DMS114 treated with DMSO at 0.1 percent for 48 hours (cell line): ENCODE results near the gene LAMA1.
A peak's percentile ranks its signal among the peaks of the same experiment; 100 is the strongest.
"Not testable (repeated sequence)": the region's sequence is repeated elsewhere in the genome, so short reads cannot be mapped to it uniquely, and the experiment has no call there.

ENCODE experiments used
- DNase-seq: peaks from one replicate; lab custom pipeline; 2025; ENCODE audit not compliant: unreplicated experiment; lab: John Stamatoyannopoulos, UW

Gene LAMA1

DNA sequence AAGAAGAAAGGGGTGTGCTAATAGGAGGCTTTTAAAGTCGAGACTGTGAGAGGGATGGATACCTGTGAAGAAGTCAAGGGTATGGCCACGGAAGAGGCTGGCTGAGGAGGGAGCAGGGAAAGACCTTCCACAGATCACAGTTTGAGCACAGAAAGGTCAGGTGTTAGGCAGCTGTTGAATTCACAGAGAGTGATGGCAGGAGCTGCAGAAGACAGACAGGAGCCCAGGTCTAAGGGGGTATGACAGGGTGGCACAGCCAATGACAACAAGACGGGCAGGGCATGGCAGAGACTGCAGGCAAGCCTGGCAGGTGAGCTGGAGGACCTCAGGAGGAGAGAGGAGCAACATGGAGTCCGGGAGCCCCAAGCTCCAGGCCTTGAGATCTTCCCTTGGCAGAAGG lies 163.1 kb downstream of the LAMA1 start:
- no peak for DNase-seq

DNA sequence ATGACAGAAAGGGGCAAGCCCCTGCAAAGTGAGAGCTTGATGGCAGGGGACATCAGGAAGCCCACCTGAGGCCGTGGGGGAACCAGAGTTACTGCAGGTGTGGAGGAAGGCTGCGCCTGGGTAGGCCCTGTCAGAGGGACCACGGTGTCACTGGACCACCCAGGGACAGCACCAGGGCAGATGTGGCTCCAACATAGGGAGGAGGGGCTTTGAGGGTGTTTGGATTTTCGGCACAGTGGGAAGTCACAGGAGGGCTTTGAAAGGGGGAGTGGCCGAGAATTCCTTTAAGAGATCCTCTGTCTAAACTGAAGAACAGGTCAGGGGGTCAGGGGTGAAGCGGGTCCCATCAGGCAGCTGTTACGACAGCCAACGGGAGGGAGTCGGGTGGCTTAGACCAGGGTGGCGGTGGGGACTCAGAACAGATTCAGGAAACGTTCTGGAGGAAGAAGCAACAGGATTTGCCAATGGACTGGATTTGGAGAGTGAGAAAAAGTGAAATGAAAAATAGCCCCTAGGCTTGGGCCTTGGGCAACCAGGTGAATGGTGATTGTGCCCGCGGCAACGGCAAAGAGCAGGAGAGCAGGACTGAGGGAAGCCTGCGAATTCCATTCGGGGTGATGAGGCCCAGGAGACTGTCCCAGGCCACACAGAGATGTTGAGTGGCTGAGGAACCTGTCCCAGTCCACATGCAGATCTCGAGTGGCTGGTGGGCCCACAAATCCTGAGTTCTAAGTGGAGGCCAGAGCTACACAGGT lies 166.1 kb downstream of the LAMA1 start:
- no peak for DNase-seq

DNA sequence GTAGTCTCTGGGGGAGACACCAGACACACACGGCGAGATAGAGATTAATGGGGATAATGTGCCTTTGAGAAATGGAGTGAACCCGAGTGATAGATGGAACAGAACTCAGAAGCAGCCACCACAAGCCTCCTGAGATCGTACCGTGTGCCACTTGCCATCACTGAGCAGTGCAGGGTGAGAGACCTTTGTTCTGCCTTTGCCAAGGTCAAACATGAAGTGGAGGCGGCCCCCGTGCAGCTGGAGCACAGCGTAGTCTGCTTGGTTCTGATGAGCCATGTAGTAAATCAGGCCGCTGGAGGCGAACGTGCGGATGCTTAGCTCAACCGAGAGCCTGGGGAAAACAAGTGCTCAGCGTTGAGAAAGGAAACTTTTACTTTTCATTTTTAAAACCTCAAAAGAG lies 167.0 kb downstream of the LAMA1 start:
- DNase-seq = no peak

DNA sequence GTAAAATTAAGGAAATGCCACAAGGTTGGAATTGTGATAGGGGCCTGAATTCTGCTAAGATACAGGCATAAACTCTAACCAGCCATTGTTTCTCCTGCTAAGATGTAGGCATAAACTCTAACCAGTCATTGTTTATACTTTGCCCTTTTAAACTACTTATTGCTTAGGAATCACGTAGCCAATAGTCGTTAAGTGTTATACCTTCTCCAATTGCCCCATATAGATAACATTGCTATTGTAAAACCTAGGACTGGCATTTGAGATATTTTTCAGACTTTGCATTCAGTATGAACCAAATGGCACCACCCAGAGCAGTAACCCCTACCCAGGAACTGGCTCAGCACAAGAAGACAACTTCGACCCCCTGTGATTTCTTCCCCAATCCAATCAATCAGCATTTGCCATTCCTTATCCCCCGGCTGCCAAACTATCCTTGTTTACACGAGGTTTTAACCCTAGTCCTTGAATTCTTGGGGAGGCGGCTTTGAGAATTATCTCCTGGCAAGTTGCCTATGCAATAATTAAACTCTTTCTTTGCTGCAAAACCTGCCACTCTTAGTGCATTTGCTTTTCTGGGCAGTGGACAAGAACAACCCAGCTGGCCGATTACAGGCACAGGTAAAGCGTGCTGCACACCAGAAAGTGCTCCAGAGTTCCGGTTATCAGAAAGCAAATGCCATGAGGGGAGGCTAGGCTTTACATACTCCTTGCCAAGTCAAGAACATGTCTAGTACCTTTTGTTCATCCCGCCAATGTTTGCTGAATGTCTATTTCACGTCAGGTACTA lies 167.6 kb downstream of the LAMA1 start:
- no peak for DNase-seq

DNA sequence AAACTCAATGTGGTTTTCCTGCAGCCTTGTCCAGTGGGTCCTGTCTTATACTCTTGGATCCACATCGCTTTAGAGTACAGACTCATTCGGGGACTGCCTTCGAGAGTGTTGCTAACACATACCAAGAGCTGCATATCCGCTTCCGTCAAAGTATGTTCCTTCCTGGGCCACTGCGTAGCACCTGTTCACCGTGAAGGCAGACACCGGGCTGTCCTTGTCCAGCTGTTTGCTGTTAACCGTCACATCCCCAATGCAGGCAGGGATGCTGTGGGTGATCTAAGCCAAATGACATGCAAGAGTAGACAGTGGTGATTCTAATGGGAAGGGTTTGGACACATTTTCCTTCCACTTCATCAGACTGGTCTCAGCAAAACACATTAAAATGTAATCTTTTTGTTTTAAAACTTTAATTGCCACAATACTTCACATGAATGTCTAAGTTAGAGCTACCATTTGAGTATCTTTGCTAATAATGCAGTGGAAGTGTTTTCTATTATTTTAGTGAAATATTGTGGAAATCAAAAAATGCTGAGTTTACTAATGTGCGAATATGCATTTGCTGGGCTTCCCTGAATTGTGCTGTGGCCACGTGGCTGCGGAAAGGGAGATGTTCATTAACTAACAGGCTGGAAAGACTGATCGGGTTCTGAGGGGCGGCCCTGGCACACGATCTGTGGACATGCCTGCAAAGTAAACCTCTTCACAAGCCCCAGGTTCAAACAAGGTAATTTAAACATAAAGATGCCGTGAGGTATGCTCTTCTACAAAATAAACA lies 169.1 kb downstream of the LAMA1 start:
- DNase-seq = no peak

DNA sequence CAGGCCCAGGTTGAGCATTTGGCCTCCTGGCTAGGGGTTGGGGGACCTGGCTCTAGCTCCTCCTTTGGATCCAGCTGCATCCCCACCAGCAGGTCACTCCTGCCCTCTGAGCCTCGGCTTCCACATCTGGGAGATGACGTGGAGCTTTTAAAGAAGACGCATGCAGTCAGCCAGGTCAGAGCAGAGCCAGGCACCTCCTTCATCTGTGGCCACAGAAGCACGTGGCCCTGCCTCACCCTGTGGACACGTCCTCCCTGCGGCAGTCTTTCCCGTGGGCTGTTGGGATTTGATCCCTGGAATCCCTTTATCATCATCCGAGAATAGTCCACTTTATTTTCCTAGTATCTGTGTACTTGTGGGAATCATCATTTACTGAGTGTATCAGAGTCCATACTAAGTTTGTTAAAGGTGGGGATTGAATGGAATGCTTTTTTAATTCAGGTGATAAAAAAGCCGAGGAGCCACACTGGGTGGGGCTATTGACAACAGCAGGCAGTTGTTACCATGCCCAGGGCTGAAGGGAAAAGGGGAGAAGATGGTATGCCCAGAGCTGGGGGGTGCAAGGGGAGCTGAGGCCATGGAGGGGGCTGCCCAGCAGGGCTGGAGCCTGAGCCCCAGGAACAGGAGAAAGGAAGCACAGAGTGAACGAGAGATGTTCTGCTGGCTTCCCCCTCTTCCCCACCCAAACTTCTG lies 170.1 kb downstream of the LAMA1 start:
- no peak for DNase-seq

DNA sequence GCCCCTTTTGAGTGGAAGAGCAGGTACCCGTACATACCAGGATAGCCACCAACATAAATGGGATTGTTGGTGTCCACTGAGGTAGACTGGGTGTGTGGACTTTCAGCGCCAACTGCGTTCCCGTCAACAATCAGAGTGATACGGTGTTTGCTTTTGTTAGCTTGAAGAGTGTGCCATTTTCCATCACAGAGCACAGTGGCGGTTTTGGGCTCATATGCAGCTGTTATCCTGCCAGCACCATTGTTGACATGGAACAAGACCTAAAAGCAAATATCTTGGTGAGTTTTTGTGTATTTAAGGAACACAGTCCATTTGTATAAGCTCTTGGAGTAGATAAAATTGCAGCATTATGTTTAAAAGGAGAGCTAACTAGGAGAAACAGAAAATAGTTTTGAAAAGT lies 174.5 kb downstream of the LAMA1 start:
- DNase-seq = no peak

DNA sequence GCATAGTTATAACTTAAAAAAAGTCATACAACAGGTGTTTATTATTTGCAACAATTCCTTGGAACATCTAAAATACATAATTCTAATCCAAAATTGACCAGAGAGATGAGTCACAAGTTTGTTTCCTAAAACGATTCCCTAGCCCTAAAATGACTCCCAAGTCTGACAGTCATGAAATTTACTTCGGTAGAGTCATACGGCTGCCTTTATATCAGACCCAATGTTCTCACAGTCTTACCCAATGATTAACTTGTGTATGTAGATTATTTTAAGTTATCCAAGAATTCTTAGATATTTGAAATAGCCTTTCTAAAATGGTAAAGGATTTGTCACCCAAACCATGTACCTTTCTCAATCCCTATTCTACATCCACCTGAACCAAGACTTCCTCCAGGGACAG lies 174.9 kb downstream of the LAMA1 start:
- no peak for DNase-seq

DNA sequence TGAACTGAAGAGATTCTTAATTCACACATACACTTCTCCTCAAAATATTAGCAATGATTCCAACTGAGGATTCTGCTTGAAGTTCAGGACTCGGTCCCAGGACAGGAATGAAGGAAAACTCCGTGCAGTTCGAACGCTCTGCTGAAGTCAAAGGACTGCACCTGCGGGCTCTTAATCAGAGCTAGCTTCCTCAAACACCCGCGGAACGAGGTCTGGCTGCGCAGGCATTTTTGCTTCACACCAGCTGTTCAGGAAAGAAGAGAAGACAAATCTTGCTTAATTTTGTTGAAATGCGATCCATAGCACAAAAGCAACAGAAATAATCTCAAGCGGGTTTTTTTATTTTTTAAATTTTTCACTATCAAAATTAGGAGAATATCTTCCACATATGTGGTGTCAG lies 175.6 kb downstream of the LAMA1 start:
- DNase-seq = no peak

DNA sequence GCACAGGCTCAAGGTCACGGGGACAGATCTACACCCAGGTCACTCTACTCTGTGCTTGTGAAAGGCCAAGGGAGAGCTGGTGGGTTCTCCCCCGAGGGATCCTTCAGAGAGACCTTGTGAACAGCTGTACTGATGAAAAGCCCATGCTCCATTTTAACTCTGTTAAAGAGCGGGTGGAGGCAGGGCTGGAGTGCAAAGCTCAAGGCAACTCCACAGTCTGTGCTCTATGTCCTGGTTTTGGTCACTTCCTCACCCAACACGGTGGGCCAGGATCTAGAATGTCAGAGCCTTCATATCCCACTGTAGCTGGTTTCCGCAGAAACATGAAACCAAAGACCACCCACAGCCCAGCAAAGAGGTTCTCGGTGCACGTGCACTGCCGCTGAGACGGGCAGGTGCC lies 177.1 kb downstream of the LAMA1 start:
- DNase-seq = no peak

DNA sequence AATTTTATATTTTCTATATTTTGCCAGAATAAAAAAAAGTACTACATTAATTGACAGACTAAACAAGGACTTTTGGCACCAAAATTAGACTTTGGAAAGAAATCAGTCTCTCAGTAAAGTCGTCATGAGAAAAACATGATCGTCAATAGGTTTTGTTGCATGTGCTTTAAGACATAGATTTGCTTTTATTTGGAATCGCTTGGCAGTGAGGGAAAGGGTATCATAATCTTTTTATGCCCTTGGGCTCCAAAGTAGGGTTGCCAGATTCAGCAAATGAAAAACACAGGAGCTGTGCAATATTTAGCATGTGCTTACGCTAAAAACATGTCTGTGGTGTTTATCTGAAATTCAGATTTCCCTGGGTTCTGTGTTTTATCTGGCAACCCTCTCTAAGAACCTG lies 177.6 kb downstream of the LAMA1 start:
- no peak for DNase-seq

DNA sequence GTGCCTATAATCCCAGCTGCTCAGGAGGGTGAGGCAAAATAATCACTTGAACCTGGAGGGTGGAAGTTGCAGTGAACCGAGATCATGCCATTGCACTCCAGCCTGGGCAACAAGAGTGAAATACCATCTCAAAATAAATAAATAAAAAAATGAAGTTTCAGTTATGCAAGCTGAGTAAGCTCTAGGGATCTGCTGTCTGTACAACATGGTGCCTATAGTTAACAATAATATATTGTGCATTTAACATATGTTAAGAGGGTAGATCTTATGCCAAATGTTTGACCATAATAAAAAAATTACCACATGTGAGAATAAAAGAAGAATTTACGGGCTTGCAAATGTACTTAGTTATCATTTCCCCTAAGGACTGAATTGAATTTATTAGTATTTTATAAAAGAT lies 179.2 kb downstream of the LAMA1 start:
- DNase-seq = not testable (repeated sequence)

DNA sequence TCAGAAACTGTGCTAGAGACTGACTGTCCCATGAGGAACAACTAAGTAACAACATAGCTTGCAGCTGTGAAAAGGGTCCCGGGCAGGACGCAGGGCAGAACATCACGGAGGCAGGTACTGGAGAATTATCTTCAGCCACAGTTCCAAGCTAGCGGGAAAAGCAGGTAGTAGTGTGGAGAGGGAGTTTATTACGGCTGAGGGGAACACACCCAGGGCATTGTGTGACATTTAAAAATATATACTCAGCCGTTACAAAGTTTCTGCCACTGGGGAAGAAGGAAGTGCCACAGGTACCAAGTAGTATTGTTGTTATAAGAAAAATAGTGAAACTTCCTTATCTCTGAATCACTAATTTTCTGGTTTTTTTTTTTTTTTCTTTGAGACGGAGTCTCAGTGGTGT lies 179.6 kb downstream of the LAMA1 start:
- no peak for DNase-seq

DNA sequence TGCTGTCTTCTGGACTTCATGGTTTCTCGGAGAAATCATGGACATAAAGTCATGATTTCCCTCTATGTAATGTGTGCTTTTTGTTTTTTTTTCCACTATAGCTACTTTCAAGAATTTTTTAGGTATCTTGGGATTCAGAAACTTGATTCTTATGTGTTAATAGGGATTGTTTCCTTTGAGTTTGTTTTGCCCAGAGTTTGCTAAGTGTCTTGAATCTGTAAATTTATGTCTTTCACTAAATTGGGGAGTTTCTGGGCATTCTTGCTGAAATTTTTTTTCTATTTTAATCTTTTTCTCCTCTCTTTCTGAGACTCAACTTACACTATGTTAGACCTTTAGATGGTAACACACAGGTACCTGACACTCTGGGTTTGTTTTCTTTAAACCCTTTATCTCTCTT lies 182.7 kb downstream of the LAMA1 start:
- DNase-seq = no peak

DNA sequence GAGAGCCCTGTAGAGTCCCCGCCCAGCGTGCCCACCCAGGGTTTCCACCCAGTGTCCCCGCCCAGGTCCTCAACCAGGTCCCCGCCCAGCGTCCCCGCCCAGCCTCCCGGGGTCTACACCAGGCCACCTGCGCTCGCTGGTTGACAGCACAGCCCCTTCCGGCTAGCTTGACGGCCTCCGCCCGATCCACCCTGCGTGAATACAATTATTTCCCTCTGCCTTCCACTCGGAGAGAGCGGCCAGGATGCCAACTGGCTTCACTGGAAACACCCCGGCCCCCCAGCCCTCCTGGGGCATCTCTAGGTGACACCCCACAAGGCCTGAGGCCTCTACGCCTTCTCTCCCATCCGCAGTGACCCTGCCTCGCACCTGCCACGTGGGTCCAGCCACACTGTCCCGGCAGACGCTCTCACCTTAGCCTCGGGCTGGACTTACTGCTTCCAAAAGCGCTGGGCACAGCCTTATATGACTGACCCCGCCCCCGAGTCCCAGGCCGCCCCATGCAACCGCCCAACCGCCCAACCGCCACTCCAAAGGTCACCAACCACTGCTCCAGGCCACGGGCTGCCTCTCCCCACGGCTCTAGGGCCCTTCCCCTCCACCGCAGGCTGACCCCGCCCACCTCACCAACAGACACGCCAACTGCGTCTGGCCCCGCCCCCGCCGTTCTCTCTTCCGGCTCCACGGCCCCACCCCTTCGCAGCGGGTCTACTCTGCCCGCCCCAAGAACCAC lies 188.1 kb downstream of the LAMA1 start:
- DNase-seq = peak; percentile 84

DNA sequence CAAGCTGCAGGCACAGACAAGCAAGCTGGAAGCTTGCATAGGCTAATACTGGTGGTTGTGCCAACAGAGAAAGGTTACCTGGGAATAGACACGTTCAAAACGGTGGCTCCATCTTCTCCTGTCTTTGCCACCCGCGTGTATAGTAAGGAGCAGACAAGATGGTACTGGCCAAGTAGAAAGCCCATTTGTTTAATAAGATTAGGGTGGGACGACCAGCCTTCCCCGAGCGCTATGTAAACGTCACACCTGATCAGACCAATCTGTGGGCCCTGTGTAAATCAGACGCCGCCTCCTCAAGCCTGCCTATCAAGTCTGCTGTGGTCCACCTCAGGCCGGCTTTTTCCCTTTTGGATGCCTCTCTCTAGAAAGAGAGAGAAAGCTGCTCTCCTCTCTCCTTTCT lies 189.2 kb downstream of the LAMA1 start:
- no peak for DNase-seq

DNA sequence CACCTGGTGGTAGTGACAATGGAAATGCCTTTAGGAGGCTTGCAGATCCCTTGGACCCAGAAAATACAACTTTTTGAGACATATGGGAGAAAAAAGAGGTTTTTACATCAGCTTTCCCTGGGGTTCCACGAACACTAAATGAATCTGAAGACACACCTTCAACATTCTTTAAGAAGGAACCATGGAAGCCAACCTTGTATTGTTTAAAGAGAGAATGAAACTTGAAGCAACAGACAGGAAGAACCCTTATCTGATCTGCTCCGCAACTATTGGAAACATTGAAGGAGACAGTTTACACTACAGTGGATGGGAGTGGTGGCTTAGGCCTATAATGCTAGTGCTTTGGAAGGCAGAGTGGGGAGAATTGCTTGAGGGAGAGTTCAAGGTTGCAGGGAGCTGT lies 190.4 kb downstream of the LAMA1 start:
- no peak for DNase-seq

DNA sequence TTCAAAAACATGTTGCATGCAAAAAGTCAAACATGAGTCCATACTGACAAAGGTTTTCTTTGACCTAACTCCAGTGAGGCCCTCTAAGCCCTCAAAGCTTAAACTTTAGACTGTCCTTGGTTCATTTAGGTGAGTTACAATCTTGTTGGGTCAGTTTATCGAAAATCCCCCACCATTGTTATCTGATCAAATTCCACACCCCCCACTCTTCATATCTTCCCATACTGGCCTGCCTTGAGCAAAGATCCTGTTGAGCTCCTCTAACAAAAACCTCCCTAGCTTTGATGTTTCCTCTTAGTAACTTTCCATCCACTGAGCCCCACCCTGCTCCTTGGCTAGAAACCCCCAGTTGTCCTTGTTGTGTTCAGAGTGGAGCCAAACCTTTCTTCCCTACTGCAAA lies 194.4 kb downstream of the LAMA1 start:
- no peak for DNase-seq

DNA sequence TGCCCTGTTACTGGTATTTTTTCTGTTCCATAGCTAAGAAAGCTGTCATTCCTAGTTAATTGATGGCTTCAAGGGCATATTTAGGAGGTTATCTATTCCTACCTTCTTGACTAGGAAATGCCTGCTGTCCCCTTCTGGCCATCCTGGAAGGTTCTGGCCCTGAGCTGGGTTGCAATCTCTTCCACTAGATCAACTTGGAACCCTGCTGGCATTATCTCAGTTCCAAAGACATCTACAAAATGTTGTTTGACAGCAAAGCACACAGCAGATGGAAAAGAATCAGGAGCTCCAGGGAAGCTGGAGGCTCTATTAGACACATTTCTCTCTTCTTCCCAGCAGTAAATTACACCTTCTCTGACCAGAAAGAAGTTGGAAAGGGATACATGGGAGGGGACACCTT lies 196.0 kb downstream of the LAMA1 start:
- no peak for DNase-seq

DNA sequence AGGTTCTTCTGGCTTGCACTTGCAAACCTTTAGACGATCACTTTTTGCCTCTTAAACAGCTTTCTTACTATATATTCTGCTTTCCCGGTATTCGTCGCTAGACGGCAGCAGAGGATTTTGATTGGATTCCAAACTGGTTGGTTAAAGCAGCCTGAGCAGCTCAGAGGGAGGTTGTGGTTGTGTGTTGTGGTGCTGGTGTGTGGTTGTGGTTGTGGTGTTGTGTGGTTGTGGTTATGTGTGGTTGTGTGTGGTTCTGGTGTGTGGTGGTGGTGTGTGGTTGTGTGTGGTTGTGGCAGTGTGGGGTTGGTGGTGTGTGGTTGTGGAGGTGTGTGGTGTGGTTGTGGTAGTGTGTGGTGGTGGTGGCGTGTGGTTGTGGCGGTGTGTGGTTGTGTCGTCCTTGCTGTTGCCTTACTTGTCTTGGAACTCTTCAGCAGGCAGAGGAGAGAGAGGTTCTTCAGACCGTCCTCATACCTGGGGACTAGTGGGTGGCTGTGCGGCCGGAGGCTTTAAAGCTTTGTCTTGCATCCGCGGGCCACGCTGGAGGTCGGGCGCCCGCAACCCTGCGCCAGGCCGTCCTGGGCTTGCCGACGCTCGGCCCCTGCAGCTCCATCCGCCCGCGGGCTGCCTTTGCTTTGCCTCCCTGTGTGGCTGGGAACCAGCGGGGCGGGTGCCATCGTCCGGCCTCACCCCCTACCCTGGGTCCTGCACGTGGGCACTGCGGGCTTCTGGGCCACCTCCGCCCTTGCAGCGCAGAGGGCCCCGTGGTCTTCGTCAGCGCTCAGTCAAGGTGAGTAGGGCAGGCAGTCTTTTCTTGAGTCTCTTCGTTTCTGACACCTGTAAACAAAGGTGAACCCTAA lies 197.3 kb downstream of the LAMA1 start:
- DNase-seq = peak; percentile 61
